ENCODE data around the gene MTFR1L.

The MTFR1L gene

GRCh38 chr1:25856856-25857255 lies 37.1 kb downstream of the MTFR1L start:
- Mint-ChIP-seq H3K4me3 (no peak overlapping the region), H3K36me3 (ENCODE audit: low read depth) (no peaks in the 10 kb centered on the region)

GRCh38 chr1:25858494-25858893 lies 38.7 kb downstream of the MTFR1L start:
- H3K27ac Mint-ChIP-seq, result peak overlapping the region; percentile 84
- no peaks in the 10 kb centered on the region for H3K9me3 Mint-ChIP-seq
- TF ChIP-seq CTCF (IDR thresholded peaks at IDR 0.05), result no peak
- H3K36me3 Mint-ChIP-seq (ENCODE audit: low read depth), result peaks cover 11% of the 10 kb centered on the region
- H3K4me3 Mint-ChIP-seq, result peak overlapping the region; percentile 94
- peaks cover 49% of the 10 kb centered on the region for H3K4me1 Mint-ChIP-seq
- no peak for DNase-seq
- peaks cover 8% of the 10 kb centered on the region for H3K27me3 Mint-ChIP-seq (ENCODE audit: low read depth, poor library complexity)

More at GRCh38 chr1:25856856-25857255, 37.1 kb downstream of the MTFR1L start:
- no peak for TF ChIP-seq CTCF (IDR thresholded peaks at IDR 0.05)
- Mint-ChIP-seq H3K9me3 (no peaks in the 10 kb centered on the region), H3K27ac (no peak overlapping the region), H3K27me3 (ENCODE audit: low read depth, poor library complexity) (peaks cover 3% of the 10 kb centered on the region), H3K4me1 (peaks cover 42% of the 10 kb centered on the region)
- DNase-seq, result no peak

- Mint-ChIP-seq H3K27me3 (ENCODE audit: low read depth, poor library complexity) (peaks cover 8% of the 10 kb centered on the region), H3K4me3 (peak within 1 kb of the TSS; percentile 94), H3K27ac (peak within 1 kb of the TSS; percentile 88), H3K4me1 (peaks cover 48% of the 10 kb centered on the region), H3K36me3 (ENCODE audit: low read depth) (peaks cover 15% of the 10 kb centered on the region), H3K9me3 (no peaks in the 10 kb centered on the region)
- TF ChIP-seq CTCF (IDR thresholded peaks at IDR 0.05), result no peak
- peak; percentile 92 for DNase-seq
Measured at GRCh38 chr1:25858906-25859789, 39.4 kb downstream of the MTFR1L start, which contains the start of gene AUNIP. Gene AUNIP (minus strand): TSS chr1:25859457. CDS start chr1:25859357, 100 bp downstream.

- H3K36me3 Mint-ChIP-seq (ENCODE audit: low read depth), result peaks cover 26% of the 10 kb centered on the region
- peak overlapping the region; percentile 77 for H3K4me3 Mint-ChIP-seq
- peaks cover 40% of the 10 kb centered on the region for H3K4me1 Mint-ChIP-seq
- H3K27ac Mint-ChIP-seq, result peak overlapping the region; percentile 83
- no peak for TF ChIP-seq CTCF (IDR thresholded peaks at IDR 0.05)
- H3K27me3 Mint-ChIP-seq (ENCODE audit: low read depth, poor library complexity), result peaks cover 7% of the 10 kb centered on the region
- peak; percentile 24 for DNase-seq
- no peaks in the 10 kb centered on the region for H3K9me3 Mint-ChIP-seq
Measured at GRCh38 chr1:25861316-25862286, 41.8 kb downstream of the MTFR1L start.

GRCh38 chr1:25862785-25863485 lies 43.2 kb downstream of the MTFR1L start:
- no peak for TF ChIP-seq CTCF (IDR thresholded peaks at IDR 0.05)
- peaks cover 32% of the 10 kb centered on the region for H3K36me3 Mint-ChIP-seq (ENCODE audit: low read depth)
- H3K4me3 Mint-ChIP-seq, result no peak overlapping the region
- DNase-seq, result no peak
- H3K27ac Mint-ChIP-seq, result peak overlapping the region; percentile 64
- H3K4me1 Mint-ChIP-seq, result peaks cover 45% of the 10 kb centered on the region
- H3K9me3 Mint-ChIP-seq, result no peaks in the 10 kb centered on the region
- H3K27me3 Mint-ChIP-seq (ENCODE audit: low read depth, poor library complexity), result peaks cover 5% of the 10 kb centered on the region
